Activated CD4-positive, alpha-beta T cell treated with anti-CD3 and anti-CD28 coated beads for 24 hours (primary cell): ENCODE measurements around the gene PLLP.

ENCODE experiments used
- DNase-seq, 2 donors: peaks; one replicate each; pipeline ENCODE4 v3.0.0-alpha.2; 2020; ENCODE audit warnings: low read depth in 2 of 2

PLLP gene

DNA sequence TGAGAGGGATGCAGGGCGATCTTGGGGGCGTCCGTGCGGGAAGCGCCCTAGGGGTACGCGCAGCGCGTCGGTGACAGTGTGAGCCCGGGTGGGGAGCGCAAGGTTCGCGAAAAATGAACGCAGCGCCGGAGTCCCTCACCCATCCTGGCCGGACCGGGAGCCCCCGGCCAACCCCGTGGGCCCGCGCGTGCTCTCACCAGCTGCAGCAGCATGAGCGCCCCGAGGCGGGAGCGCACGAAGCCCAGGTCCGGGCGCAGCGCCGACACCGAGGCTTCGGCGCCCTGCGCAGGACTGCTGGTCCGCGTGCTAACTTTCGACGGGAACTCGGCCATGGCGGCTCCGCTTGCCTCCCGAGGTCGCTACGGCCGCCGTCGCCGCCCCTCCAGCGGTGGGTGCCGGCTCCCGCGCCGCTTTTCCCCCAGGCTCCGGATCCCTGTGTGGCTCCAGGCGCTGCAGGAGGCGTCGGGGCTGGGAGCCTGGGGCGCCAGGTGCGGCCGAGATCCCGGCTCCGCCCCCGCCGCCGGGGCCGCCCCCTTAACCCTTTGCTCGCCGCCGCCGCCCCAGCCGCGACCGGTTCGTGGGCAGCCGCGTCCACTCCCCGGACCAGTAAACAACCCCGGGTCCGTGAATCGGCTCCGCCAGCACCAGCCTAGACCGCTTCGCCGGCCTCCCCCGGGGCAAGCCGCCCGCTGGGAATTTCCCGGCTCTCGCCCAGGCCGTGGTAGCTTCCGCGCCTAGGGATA is at the start of gene PLLP:
Gene PLLP (minus strand): TSS at position 464 of the 743 bp plus-strand sequence. CDS start 132 bp downstream, at position 332.
- DNase-seq = peak in 1 of 2 donors; percentile 15

DNA sequence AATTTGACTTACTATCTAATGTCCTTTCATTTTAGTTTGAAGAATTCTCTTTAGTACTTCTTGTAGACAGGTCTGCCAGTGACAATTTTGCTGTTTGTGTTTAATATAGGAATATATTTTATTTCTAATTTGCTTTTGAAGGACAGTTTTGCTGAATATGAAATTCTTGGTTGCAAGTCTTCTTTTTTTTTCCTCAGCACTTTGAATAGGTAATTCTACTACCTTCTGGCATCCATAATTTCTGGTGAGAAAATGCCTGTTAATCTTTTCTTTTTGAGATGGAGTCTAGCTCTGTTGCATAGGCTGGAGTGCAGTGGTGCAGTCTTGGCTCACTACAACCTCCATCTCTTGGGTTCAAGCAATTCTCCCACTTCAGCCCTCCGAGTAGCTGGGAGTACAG is 48.9 kb upstream of the PLLP start:
- DNase-seq = no peak

GRCh38 chr16:57331355-57331754 is 46.9 kb upstream of the PLLP start:
- no peak for DNase-seq

GRCh38 chr16:57329718-57330327 is 45.4 kb upstream of the PLLP start:
- no peak for DNase-seq

DNA sequence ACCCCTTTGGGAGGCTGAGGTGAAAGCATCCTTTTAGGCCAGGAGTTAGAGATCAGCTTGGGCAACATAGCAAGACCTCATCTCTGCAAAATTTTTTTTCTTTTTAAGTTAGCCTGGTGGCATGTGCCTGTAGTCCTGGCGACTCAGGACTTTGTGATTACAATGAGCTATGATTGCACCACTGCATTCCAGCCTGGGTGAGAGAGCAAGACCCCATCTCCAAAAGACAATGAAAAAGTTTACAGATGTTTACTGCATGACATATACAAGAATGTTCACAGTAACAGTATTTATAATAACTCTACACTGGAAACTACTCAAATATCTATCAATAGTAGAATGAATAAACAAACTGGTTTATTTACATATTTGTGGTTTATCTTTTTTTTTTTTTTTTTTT is 41.0 kb upstream of the PLLP start:
- no peak for DNase-seq

- DNase-seq = no peak
Measured at GRCh38 chr16:57324749-57325148, 40.3 kb upstream of the PLLP start.

DNA sequence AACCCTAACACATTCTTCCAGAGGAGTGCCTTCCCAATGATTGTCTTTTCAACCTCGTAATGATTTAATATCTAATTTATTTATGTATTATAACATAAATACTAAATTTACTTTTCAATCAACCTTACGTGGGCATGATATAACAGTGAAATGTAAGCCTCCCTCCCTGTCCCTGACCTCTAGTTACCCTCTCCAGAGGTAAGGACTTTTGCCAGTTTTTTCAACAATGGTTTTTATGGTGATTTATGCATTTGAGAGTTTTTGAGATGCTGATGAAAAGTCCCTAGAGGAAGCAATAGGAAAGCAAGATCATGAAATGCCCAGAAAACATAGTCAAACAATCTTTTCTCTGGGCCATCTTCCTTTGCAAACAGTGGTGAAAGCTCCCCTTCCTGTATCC is 35.2 kb upstream of the PLLP start:
- no peak for DNase-seq

GRCh38 chr16:57318240-57318970 is 33.9 kb upstream of the PLLP start:
- DNase-seq = no peak

DNA sequence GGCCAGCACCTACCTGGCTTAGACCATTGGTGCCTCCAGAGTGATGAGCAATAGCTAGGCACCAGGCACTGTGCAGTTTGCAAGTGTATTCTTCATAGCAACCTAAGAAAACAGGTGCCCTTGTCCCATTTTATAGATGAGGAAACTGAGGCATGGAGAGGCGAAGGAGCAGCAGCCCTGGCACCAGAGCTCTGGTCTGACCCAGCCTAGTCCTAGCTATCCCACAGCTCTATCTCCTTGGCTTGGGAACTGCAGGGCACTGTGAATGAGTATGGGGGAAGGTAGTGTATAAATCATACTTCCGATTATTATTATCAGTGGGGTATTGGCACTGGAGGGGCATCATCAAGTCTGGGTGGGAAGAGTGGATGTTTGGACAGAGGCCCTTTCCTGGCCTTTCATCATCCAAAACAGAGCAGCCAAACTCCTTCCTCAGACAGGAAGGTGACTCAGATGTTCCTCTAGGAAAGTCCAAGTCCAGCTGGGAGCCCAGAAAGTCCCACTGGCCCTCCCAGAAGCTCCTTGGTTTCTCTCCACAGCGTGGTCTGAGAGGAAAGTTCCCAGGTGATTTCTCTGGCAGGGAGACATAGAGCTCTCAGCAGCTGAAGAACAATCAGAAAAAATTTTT is 32.0 kb upstream of the PLLP start:
- no peak for DNase-seq

GRCh38 chr16:57315416-57315815 is 30.9 kb upstream of the PLLP start:
- no peak for DNase-seq

DNA sequence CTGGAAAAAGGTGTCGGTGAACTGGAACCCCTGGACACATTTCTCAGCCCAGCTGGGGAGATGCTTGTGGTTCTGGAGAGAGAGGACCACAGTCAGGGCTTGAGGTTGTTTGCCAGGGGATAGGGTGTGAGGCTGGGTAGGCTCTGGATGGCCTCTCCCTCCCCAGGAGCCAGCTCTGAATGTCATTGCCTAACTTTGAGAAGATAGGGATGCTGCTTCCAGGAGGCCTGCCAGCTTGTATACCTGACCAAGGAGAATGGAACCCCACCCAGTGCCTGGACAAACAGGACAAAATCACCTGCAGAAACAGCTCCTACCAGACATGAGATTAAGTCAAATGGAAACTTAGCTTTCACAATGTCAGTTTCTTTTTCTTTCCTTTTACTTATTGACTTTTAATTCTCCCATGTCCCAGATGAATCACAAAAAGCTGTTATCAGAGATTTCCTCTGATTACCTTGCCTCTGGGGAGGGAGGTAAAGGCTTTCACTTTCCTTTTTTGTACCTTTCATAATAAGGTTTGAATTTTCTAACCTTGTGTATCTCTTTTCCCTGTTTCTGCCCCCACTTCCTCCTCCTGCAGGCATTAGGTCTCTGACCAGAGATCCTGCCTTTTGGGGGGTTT is 29.8 kb upstream of the PLLP start:
- no peak for DNase-seq

DNA sequence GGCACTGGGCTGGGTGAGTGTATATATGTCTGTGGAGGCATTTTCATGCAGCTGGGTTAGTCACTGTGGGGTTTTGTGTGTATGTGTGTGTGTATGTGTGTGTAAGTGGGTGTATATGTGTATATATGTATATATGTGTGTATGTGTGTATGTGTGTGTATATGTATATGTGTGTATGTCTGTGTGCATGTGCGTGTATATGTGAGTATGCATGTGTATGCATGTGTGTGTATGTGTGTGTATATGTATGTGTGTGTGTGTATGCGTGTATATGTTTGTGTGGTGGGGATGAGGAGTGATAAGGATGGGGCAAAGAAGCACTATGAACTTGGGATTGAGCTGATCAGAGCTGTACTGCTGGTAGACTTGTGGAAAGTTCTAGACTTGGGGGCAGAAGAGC is 29.0 kb upstream of the PLLP start:
- DNase-seq = no peak

GRCh38 chr16:57310801-57311200 is 26.3 kb upstream of the PLLP start:
- no peak for DNase-seq

GRCh38 chr16:57308041-57308440 is 23.6 kb upstream of the PLLP start:
- DNase-seq = no peak

DNA sequence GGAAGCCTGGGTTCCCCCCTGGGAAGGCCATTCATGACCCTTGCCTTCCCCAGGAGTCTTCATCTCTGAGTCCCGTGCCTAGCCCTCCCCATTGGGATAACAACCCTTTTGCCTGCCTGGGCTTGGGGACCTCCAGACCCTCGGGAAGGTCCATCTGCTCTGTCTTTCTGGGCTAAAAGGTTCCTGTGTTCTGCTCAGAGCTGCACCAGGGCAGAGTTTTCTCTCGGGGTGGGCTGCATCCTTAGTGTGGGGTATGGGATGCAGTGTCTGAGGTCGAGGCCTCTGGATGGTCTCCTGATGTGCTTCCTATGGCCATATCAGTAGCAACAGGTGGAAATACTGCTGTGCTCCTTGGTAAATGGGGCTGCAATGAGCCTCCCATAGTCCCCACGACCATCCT is 22.9 kb upstream of the PLLP start:
- no peak for DNase-seq

- no peak for DNase-seq
Measured at GRCh38 chr16:57306676-57307341, 22.3 kb upstream of the PLLP start.

DNA sequence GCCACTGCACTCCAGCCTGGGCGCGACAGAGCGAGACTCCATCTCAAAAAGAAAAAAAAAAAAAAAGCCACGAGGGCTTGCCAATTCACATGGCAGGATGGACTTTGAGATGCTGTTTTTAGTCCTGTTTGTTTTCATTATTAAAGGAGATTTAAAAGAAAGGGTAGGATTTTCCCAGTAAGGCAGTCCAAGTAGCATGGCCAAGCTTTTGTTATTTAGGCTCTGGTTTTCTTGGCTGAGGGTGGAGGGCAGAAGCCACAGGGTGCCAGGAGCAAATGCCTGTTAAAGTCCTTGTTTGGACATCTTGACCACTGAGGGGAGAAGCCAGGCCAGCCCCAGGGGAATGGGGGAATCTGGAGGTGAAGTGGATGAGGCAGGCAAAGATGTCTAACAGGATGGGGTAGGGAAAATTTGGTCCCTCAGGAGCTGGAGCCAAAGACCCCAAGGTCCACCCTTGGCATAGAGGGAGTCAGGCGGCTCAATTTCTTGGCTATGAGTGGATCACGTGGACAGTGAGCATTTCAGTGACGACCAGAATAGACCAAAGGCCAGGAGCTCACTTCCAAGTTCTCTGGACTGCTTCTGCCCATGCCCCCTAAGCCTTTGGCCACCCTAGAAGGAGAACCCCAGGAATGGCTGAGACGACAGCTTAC is 20.8 kb upstream of the PLLP start:
- no peak for DNase-seq

DNA sequence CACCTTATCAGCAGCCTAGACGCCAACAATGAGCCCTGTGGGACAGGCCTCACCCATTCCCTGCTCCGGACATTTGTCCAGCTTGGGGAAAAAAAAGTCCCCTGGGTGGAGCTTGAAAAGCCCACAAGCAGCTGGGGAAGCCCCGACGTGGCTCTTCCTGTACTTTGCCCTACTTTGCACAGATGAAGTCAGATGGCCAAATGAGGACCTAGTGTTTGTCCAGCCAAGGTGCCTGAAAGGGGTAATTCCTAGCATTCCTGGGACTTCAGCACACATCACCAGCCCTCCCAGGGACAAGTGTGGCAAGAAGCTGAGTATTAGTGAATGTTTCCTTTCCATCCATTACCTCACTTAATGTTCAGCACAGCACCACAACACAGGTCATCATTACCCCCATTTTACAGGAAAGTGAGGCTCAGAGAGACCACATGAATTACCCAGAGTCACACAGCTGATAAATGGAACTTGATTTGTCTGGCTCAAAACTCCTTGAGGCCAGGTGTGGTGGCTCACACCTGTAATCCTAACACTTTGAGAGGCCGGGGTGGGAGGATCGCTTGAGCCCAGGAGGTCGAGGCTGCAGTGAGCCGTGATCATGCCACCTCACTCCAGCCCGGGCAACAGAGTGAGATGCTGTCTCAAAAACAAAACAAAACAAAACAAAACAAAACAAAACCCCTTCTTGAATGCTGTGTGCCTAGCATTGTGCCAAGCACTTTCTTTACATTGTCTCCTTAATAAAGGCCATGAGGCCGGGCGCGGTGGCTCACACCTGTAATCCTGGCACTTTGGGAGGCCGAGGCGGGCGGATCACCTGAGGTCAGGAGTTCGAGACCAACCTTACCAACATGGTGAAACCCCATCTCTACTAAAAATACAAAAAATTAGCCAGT is 19.9 kb upstream of the PLLP start:
- no peak for DNase-seq

- no peak for DNase-seq
Measured at GRCh38 chr16:57303910-57304168, 19.4 kb upstream of the PLLP start.
